ENCODE results near the gene TAF1C.

GRCh38 chr16:84180519-84181140 lies 6.2 kb downstream of the TAF1C start:
- TF ChIP-seq CTCF (IDR thresholded peaks at IDR 0.05) (no peak), NFIC (IDR thresholded peaks at IDR 0.05; ENCODE audit: borderline replicate concordance) (no peak), MEF2A (IDR thresholded peaks at IDR 0.05; ENCODE audit: borderline replicate concordance, low read depth) (no peak), MAX (IDR thresholded peaks at IDR 0.05; ENCODE audit: low read depth) (no peak)
